Measurements from ENCODE around the gene SCYGR6. TPM values are rescaled to one million over a fixed set of nuclear protein-coding genes. Genes with fewer than 3 reads are reported as not detected.
A peak's percentile ranks its signal among the peaks of the same experiment; 100 is the strongest.
"Not testable (repeated sequence)": the region's sequence is repeated elsewhere in the genome, so short reads cannot be mapped to it uniquely, and the experiment has no call there.

SCYGR6 gene, protein sequence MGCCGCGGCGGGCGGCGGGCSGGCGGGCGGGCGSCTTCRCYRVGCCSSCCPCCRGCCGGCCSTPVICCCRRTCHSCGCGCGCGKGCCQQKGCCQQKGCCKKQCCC
- total RNA-seq (2014; rRNA removed; shearing (Covaris generic)): not detected in 2 replicates

DNA sequence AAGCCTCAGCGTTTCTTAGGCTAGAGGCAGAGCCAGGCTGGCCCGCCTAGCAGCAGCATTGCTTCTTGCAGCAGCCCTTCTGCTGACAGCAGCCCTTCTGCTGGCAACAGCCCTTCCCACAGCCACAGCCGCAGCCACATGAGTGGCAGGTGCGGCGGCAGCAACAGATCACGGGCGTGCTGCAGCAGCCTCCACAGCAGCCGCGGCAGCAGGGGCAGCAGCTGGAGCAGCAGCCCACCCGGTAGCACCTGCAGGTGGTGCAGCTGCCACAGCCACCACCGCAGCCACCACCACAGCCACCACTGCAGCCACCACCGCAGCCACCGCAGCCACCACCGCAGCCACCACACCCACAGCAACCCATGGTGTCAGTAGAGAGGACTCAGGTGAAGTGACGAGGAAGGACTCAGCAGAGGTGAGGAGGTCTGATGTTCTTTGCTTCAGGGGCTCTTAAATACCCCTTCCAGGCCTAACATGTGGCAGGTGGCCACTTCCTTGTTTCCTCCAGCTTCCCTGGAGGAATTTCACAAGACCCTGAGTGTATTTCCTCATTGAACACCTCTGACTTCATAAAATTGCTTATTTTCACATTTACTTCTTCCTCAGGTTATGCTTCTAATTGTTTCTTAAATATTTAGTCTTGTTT is at the start of gene SCYGR6:
Gene SCYGR6 (minus strand): TSS at position 364 of the 646 bp plus-strand sequence. CDS start 0 bp downstream, at position 364.
- no peak for DNase-seq (ENCODE audit: low spot score)

DNA sequence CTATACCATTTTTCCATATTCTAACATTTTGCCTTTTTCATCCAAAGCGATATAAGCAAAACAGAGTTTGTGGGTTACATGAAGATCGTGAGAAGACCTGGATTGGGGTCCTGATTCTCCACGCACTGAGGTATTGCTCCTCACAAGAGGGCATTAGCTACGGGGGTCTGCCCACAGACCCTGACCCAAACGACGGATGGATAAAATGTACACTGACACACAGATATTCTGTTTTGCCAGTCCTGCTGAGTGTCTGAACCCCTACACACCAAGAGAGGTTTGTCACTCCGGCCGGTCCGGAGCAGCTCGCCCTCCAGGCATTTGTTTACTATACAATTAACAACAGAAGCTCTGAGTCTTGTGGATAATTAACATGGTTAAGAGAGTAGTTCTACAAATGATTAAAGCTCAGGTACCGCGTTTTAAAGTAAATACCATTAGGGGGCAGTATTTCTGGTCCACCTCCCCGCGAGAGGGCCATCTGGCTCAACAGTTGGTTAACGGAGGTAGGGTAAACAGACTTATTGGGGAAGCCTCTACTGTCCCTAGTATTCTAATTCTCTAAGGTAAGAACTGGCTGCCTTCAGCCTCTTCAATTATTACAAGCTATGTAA is 49.6 kb upstream of the SCYGR6 start:
- no peak for DNase-seq (ENCODE audit: low spot score)

DNA sequence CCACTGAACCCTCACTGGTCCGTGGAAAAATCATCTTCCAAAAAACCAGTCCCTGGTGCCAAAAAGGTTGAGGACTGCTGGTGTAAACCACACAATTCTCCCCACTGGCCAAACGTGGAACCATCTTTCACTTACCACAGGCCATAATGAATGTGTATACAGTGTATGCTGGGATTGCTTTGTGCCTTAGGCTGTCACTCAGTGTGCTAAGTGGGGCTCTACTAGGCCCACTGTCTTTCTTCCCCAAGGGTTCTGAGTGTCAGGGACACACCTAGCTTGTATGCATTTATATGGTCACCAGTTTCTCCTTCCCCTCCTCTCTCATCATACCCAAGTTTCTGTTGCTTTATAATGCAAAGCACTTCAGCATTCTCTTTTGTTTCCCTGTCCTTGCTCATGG is 48.4 kb upstream of the SCYGR6 start:
- no peak for DNase-seq (ENCODE audit: low spot score)

DNA sequence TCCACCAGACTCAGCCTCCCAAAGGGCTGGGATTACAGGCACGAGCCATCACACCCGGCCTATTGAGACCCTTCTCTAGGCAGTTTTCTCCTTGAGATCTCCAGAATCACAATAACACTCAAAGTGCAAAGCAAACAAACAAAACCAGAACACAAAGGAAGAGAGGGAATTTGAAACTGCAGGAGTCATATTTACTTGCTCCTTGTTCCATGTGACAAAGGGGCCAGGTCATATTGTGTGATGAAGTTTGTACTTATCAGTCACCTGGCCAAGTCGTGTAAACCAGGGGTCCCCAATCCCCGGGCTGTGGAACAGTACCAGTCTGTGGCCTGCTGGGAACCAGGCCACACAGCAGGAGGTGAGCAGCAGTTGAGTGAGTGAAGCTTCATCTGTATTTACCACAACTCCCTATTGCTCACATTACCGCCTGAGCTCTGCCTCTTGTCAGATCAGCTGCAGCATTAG is 47.7 kb upstream of the SCYGR6 start:
- DNase-seq (ENCODE audit: low spot score): peak; percentile 52

DNA sequence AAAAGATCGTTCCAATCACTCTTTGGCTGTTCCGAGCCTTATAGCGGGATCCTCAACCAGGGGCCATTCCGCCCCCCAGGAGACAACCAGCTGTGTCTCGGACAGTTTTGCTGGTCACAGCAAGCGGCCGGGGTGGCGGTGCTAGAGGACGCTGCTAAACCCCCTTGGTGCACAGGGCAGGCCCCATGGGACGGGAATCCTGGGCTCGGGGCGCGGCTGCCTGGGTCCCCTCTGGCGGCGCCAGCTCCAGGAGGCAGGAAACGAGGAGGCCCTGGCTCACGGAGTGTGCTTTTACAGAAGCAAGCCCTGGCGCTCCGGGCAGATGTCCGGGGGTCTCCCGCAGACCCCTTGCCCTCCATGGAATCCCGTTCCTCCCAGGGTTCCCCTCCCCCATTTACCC is 43.3 kb upstream of the SCYGR6 start:
- DNase-seq (ENCODE audit: low spot score): no peak

DNA sequence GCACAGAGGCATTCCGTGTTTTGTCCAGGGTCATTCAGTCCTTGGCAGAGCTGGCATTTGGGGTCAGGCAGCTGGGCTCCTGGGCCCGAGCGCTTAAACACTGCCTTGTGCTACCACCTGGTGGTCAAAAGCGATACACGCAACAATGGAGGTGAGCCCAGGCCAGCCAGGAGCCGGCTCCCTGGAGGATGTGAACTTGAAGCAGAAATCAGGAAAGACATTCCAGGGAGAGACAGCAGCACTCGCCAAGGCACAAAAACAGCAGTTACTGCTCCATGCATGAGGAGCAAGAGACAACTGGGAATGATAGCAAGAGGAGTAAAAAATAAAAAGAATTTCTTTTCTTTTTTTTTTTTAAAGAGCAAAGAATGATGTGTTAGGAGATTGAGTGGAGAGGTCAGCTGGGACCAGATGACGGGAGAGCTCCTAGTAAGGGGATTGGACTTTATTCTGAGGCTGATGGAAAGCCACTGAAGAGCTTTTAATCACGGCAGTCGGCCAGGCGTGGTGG is 41.9 kb upstream of the SCYGR6 start:
- DNase-seq (ENCODE audit: low spot score): peak; percentile 71

DNA sequence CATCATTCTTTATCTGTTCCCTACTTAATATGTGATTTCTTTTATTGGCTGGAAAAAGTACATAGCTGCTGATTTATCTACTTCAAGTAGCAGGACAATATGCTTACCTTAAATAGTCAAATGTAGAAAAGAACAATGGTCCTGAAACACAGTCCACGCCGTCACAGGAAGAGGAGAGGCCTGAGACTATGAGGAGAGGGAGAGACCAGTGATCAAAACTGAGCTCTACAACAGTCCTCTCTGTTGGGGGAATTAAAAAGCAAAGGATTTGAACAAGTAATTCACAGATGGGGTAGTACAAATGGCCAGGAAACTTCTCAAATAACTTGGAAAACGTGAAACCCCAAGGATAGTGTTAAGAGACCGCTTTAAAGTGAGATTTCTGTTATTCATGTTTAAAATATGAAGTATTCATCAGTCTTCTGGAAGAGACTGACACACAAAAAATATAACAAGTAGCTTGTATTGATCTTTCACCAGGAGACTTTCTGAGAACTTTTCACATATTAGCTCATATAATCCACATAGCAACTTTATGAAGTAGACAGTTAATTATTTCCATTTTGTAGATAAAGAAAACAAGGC is 41.3 kb upstream of the SCYGR6 start:
- DNase-seq (ENCODE audit: low spot score): no peak

DNA sequence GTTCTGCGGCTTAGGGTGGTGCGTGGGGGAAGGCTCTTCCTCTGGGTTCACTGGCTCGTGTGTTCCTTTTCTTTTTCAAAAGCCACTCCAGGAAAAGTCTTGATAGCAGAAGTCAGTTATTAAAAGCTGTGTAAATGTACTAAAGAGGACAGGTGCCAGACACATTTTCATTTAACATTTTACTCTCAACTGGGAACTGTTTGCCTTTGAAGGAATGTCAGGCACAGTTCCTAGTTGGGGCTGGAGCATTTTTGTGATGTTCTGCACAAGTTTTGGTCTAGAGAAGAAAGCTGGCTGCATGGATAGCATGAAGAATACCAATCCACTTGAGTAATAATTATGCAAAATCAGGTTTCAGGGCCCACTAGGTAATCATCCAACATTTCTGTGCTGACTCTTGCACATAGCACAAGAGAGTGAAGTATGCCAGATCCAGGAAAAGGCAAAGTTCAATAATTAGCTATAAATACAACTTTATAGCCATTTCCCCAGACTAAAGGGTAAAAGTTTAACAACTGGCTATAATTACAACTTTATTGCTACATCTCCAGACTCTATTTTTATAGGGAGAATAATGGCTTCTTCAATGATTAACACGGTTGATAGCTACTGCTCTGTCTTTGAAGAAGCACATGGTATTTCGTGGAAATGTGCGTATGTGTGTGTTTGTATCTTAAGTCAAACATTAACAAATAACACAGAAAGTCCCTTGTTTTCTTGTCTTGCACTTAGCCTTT is 37.4 kb upstream of the SCYGR6 start:
- no peak for DNase-seq (ENCODE audit: low spot score)

DNA sequence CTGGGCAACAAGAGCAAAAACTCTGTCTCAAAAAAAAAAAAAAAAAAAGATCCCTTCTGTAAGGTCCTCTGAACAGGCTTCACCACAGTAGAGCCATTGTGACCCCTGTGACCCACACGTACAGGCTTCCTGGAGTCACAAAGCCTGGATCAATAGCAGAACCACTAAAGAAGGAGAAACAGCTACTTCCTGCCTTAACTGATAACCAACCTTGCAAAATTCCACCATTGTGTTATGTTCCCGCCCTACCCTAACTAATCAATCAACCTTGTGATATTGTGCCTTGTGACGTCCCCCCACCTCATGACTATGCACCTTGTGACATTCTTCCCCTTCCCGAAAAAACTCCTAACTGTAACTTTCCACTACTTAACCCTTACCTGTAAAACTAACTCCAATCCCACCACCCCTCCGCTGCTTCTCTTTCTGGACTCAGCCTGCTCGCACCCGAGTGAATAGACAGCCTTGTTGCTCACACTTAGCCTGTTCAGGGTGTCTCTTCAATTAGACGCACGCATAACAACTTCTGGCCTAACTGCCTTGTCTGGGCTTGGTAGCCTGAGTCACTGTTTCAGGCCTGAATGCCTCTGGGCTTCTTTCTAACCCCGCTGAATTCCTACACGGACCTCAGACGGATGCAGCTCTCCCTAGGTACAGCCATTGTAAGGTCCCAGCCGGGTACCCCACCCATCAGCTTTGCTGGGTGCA is 35.0 kb upstream of the SCYGR6 start:
- DNase-seq (ENCODE audit: low spot score): no peak

DNA sequence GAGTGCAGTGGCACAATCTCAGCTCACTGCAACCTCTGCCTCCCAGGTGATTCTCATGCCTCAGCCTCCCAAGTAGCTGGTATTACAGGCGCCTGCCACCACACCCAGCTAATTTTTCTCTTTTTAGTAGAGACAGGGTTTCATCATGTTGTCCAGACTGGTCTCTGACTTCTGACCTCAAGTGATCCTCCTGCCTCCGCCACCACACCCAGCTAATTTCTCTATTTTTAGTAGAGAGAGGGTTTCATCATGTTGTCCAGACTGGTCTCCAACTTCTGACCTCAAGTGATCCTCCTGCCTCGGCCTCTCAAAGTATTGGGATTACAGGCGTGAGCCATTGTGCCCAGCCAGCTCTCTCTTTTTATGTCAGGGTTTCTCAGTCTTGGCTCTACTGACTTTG is 31.7 kb upstream of the SCYGR6 start:
- not testable (repeated sequence) for DNase-seq (ENCODE audit: low spot score)

DNA sequence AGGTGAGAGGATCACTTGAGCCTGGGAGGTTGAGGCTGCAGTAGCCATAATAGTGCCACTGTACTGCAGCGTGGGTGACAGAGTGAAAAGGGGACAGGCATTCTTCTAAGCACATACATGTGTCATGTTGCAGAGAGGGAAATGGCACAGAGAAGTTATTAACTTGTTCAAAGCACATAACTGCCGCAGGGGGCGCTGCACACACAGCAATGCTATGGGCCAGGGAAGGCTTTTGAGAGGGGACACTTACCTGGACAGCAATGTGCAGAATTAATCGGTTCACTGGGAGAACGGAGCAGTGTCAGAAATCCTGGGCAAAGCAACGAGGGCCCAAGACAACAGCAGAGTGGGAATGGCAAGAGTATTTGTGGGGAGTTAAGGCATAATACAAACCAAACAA is 23.5 kb upstream of the SCYGR6 start:
- peak; percentile 13 for DNase-seq (ENCODE audit: low spot score)

DNA sequence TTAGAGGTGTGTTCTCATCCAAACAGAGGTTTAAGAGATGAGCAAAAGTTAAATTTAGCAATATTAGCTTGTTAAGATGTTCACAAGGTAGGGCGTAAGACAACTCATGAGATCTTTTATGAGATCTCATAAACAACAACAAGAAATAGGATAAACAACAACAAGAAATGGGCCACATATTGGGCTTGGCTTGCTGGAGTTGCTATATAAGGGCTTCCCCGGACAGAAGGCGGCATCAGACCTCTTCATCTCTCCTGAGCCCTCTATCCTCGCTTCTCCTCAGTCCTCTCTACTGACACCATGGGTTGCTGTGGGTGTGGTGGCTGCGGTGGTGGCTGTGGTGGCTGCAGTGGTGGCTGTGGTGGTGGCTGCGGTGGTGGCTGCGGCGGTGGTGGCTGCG is 21.0 kb upstream of the SCYGR6 start, which contains the start of gene SCYGR8:
Gene SCYGR8 (plus strand): TSS at position 301 of the 400 bp plus-strand sequence. CDS start 0 bp downstream, at position 301.
- DNase-seq (ENCODE audit: low spot score): no peak

DNA sequence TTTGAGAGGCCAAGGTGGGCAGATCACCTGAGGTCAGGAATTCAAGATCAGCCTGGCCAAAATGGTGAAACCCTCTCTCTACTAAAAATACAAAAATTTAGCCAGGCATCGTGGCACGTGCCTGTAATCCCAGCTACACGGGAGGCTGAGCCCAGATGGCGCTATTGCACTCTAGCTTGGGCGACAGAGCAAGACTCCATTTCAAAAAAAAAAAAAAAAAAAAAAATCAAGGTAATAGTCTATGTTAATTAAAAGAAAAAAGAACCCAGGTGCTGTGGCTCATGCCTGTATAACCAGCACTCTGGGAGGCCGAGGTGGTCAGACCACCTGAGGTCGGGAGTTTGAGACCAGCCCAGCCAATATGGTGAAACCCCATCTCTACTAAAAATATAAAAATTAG is 16.1 kb upstream of the SCYGR6 start:
- DNase-seq (ENCODE audit: low spot score): not testable (repeated sequence)

DNA sequence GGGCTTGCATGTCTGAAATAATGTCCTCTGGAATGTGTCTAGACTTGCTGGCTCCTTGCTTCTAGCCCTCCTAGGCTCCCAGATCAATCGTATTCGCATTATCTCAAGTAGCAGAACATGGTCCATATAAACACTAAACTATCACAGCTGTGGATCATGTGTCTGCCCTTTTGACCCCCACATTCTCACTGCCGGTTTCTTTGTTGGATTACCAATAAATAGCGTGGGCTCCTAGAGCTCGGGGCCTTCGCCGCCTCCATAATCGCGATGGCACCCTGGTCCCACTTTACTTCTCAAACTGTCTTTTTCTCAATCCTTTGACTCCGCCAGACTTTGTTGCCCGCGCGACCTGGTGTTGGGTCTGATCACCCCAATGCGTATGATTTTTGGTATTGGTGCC is 14.8 kb upstream of the SCYGR6 start:
- DNase-seq (ENCODE audit: low spot score): no peak

DNA sequence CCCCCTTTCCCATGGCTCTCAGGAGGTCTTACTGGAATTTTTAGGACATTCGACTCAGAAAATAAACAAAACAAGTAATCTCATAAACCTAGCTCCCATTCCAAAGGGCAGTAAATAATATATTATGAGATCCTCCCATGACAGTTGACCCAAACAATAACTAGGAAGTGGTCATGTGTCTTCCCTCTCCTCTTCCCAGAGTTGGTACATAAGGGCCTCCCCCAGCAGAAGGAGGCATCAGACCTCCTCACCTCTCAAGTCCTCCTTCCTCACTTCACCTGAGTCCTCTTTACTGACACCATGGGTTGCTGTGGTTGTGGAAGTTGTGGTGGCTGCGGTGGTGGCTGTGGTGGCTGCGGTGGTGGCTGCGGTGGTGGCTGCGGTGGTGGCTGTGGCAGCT is 3.5 kb upstream of the SCYGR6 start, which contains the start of gene SCYGR7:
Gene SCYGR7 (plus strand): TSS at position 301 of the 400 bp plus-strand sequence. CDS start 0 bp downstream, at position 301.
- DNase-seq (ENCODE audit: low spot score): no peak

DNA sequence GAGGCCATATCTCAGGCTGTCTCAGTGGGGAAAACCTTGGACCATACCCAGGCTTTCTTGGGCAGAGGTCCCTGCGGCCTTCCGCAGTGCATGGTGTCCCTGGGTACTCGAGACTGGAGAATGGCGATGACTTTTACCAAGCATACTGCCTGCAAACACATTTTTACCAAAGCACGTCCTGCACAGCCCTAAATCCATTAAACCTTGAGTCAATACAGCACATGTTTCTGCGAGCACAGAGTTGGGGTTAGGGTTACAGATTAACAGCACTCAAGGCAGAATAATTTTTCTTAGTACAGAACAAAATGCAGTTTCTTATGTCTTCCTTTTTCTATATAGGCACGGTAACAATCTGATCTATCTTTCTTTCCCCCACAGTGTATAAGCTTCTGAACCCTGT is 1.7 kb downstream of the SCYGR6 start:
- not testable (repeated sequence) for DNase-seq (ENCODE audit: low spot score)

DNA sequence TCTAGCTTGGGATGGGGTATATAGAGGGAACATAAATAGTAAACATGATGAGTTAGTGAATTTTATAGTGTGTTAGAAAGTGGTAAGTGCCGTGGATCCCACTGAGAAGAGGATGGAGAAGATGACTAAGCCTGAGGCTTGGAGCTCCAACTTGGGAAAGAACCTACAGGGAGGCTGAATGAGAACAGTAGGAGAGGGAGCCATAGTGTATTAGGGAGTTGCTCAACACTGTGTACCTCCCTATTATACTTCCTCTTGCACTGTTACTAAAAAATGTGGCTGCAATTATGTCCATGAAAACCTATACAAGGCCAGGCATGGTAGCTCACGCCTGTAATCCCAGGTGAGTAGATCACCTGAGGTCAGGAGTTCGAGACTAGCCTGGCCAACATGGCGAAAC is 3.9 kb downstream of the SCYGR6 start:
- no peak for DNase-seq (ENCODE audit: low spot score)

DNA sequence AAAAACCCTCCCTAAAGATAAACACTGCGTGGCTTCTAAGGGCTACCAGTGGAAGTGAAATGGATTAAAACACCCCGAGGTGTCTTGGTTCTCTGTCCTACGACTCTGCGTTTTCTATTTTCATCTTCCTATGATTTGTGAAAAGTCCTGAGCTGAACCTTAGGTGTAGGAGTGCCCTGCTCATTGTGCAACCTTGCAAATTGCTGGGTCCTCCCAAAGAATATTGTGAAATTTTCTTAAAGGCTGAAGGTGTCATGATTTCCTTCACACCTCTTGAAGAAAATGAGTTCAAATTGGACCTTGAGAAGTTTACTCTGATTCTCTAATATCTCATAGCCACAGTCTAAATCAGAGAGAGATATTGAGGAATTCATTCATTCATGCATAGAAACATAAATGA is 4.9 kb downstream of the SCYGR6 start:
- DNase-seq (ENCODE audit: low spot score): no peak

DNA sequence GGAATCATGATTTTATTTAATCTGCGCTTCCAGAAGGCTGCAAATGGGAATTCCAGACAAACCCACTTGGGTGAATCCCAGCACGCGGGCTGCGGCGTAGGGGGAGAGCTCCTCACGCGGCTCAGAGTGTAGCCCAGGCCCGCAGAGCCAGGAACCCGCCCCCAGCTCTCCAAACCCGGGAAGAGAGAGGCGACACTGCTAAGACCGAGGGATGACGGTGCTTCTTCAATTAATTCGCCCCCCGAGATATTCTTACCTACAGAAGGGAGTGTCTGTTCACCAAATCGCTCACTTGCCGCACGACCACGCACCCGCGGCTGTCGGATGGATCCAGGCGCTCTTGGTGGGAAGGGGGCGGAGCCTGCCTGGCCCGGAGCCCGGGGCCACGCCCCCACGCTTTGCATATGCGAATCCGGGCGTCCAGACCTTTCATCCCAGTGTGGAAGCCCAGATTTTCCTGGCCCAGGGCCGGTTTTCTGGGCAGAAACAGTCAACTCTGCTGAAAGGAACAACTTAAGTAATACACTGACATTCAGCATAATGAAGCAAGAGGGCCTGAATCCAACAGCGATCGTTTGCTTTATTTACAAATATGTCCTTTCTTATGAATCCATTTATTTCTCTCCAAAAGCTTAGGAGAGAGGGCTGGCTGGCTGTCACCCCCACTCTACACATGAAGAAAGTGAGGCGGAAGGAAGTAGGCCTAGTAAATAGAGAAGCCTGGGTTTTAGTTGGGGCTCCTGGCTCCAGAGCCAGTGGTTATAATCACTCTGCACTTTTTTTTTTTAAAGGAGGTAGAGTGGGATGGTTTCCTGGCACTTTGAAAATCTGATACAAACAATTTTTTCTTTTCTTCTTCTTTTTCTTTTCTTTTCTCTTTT is 6.6 kb downstream of the SCYGR6 start, which contains the start of gene SLC19A3:
Gene SLC19A3 (minus strand): TSS at position 342 of the 881 bp plus-strand sequence. CDS start 15,710 bp downstream, outside the sequence.
- no peak for DNase-seq (ENCODE audit: low spot score)

DNA sequence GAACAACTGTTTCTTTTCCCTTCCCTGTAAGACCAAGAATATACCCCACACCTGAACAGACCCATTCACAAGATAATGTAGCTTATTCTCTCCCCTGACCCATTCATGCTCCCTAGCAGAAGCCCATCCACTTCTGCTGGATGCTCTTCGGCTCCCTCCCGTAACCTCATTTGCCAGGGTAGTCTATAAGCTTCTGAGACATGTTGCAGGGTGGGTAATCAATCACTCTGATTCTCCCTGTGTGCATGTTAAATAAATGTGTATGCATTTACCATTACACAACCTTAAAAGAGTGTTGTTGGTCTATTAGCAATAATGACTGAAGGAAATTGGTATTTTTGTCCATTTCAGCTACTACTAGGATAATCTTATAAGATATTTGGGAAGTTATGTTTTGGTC is 8.1 kb downstream of the SCYGR6 start:
- DNase-seq (ENCODE audit: low spot score): no peak

All from H4 (cell line).